HG02798 (cell line): Measurements from ENCODE around the gene RPP21.

Source experiments
- ATAC-seq: cut with Tn5 transposase; IDR thresholded peaks from one replicate; pipeline ENCODE4 v1.9.1; 2021; ENCODE audit warnings: mild to moderate bottlenecking; ENCODE audit not compliant: unreplicated experiment, poor library complexity

The RPP21 gene

GRCh38 chr6:30344868-30345671, at the start of gene RPP21:
Gene RPP21, plus strand, starts transcription at chr6:30345156. Its CDS starts 16 bp downstream, at chr6:30345172.
- peak; percentile 95 for ATAC-seq

DNA sequence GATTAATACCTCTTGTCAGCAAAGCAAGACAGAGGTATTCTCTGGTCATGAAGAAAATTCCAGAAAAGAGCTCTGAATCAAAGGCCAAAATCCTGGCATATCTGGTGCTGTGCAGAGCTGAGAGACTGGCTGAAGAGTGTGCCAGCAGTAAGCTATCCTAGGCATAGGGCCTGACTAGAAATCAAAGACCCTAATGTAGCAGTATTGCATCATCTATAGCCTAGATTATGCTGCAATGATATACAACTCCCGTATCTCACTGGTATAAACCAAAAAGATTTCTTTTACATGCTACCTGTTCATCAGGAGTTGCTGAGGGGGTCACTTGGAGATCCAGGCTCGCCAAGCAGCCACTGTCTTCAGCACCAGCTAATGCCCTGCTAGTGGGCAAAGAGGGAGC, 49.1 kb upstream of the RPP21 start:
- no peak for ATAC-seq

DNA sequence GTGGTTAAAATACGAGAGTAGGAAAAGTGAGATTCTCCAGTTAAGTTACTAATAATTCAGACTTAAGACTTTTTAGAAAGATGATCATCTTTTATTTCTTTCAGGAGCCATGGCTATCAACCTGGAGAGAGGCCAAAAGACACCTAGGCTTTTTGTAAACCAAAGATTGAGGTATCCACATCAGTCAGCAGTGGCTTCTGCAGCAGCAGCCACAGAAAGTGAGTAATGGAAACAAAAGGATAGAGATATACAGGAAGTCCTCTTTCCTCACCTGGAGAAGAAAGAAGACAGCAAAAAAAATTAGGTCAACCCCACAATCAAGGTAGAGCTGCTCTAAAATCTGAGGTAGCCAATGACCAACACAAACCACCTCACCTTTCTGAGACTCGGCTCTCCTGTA, 41.0 kb upstream of the RPP21 start:
- ATAC-seq: no peak

- ATAC-seq: no peak
Observed at GRCh38 chr6:30311101-30311500, 33.9 kb upstream of the RPP21 start.

DNA sequence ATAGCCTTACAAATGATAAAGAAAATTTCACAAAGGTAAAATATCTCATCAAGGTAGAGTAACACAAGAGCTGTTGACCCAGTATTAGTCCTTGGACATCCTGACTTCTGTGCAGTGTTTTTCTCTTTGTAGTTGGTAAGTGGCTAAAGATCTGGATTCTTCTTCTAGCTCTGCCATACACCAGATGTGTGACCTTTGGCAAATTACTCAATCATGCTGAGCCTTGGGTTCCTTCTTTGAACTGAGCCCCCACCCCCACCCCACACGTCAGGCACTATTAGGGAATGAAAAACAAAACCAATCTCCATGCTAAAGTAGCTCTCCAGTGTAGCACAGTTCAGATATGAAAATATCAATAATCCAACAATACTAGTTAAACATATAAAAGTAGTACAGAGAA, 33.3 kb upstream of the RPP21 start:
- no peak for ATAC-seq

DNA sequence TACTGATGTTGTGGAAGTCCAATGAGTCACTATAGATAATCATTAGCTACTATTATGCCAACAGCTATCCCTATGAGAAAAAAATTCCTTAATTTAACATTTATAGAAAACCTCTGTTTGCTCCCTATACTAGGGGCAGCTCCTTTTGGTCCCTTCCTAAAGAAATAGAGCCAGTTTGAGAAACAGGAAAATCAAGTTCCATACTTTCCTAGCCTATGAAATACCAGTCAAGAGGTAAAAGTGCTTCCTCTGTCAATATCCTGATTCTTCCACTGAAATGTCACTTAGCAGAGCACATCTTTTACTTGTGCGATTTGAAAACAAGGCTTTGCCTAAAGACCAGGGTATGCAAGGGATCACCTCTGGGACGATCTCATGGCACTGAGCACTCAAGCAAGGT, 32.7 kb upstream of the RPP21 start:
- no peak for ATAC-seq

- no peak for ATAC-seq
Observed at GRCh38 chr6:30312676-30313321, 32.2 kb upstream of the RPP21 start.

DNA sequence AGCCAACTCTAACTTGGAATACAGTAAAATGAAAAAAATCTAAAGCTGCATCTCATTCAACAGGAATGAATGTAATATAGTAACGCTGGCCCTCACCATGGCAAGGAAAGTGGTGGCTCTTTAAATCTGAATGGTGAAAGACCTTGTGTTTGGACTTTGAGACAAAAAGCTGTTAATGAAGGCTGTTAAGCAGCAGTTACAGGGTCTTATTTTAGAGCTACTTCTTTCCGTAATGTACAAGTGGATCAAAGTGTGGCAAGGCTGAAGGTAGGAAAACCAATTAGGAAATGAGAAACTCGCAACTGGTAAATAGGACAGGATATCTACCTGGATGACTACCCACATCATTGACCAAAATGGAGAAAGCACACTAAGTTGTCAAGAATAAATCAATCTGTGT, 29.8 kb upstream of the RPP21 start:
- no peak for ATAC-seq

DNA sequence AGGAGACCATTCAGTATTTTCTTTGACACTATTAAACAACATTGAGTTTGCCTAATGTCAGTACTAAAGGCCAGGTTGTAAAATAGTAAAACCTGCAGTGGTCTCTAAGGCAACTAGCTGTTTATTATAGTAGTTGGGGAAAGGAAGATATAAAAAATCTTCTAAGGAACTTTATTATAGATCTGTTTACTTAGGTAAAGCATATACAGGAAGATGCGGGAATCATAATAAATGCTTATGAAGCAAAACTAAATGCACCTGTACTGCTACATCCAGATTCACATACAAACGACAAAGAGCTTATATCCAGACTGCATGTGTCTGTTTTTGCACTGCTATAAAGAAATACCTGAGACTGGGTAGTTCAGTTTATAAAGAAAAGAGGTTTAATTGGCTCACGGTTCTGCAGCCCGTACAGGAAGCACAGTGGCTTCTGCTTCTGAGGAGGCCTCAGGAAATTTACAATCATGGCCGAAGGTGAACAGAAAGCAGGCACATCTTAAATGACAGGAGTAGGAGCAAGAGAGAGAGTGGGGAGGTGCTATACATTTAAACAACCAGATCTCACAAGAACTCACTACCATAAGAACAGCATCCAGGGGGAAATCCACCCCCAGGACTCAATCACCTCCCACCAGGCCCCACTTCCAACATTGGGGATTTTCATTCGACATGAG, 26.9 kb upstream of the RPP21 start:
- ATAC-seq: no peak

DNA sequence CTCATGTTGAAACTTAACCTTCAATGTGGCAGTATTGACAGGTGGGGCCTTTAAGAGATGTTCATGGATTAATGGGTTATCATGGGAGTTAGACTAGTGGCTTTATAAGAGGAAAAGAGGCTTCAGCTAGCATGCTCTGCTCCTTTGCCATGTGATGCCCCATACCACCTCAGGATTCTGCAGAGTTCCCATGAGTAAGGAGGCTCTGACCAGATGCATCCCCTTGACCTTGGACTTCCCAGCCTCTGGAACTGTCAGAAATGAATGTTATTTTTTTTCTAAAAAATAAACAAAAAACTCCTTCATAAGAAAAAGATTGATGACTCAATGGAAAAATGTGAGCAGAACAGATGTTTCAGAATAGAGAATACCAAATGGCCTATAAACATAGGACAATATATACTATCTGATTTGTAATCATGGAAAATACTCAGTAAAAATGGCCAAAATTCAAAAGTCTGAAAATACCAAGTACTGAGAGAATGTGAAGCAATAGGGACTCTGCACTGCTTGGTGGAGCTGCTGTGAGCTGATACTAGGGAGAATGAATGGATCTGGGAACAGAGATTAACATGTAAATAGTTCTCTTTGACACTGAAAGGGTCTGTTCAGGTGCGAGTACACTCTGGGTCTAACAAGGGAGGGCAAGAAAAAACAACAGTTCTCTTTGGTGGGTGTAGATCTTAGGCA, 25.7 kb upstream of the RPP21 start:
- no peak for ATAC-seq

GRCh38 chr6:30321692-30322388, 23.1 kb upstream of the RPP21 start:
- no peak for ATAC-seq

DNA sequence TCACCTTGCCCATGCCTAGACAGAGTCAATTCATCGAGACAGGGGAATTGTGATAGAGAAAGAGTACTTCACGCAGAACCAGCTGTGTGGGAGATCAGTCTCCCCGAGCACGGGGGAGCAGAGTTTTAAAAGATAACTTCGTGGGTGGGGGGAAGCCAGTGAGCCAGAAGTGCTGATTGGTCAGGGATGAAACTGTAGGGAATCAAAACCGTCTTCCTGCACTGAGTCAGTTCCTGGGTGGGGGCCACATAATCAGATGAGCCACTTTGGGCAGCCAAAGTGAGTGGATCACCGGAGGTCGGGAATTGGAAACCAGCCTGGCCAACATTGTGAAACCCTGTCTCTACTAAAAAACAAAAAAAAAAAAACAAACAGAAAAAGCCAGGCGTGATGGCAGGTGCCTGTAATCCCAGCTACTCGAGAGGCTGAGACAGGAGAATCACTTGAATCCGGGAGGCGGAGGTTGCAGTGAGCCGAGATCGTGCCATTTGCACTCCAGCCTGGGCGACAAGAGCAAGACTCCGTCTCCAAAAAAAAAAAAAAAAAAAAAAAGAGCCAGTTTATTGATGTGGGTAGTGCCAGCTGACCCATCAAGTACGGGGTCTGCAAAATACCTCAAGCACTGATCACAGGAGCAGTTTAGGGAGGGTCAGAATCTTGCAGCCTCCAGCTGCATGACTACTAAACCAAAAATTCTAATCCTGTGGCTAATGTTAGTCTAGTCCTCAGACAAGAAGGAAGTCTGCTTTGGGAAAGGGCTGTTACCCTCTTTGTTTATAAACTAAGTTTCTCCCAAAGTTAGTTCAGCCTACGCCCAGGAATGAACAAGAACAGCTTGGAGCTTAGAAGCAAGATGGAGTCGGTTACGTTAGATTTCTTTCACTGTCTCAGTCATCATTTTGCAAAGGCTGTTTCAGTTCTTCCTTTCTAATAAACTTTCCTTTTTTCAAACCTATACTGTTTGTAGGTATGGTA, 22.1 kb upstream of the RPP21 start:
- ATAC-seq: no peak

GRCh38 chr6:30323806-30324205, 21.1 kb upstream of the RPP21 start:
- ATAC-seq: no peak

DNA sequence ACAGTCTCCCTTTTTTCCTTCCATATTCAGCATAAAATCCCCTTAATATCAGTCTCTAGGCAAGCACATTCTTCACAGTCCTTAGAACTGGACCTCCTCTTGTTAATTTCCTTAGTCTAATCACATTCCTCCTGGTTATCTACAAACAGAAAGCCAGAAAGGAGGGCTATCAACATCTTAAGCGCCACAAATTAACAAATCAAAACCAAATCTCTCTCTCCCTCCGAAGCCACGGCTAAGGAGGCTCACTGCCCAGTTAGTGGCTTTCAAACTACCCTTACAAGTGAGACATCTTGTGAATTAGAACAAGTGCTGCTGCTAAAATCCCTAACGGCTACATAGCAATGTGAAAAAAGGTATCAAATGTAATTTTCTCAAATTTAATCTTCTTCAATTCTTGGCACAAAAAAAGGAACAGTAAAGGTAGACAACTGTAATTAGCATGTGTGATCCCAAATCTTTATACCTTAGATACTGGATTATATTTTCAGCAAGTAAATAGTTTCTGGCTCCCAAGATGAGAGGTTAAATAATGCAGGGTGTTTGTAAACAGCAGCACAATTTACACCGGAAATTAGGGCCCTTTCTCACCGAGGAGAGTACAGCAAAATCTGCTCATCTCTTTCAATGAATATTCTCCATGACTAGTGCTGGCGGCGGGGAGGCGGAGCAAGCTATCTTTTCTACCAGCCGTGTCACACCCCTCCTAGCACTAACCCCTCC, 19.6 kb upstream of the RPP21 start:
- peak; percentile 30 for ATAC-seq

DNA sequence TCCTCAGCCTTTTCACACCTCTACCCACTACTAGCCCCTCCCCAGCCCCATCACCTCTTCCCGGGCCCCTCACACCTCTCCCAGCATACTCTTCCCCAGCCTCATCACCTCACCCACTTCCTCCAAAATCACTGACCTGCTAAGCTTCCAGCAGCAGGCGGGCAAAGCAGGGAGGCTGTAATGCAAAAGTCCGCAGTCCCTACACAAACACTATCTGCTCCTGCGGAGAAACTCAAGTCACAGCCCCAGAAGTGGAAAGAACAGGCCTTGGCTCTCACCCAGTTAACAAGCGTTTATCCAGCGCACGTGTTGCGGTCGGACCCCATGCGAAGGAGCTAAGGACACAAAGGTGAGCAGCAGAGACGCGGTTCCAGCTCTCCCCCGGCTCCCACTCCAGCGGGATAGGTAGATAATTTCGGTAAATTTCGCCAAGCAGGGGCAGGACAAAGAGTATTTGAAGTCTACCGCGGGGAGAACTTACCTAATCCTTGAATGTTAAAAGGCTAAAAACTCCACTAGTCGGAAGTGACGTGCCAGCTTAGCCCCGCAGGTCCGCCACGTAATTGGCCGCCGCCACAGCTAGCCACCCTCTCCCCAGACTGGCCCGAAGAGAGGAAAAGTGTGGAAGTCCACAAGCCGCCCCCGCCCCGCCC, 19.0 kb upstream of the RPP21 start:
- ATAC-seq: peak; percentile 38

- peak; percentile 79 for ATAC-seq
Observed at GRCh38 chr6:30326526-30327231, 18.3 kb upstream of the RPP21 start, which contains the start of gene TRIM39. Gene TRIM39, plus strand, starts transcription at chr6:30326927. Its CDS starts 2,391 bp downstream, at chr6:30329318.

DNA sequence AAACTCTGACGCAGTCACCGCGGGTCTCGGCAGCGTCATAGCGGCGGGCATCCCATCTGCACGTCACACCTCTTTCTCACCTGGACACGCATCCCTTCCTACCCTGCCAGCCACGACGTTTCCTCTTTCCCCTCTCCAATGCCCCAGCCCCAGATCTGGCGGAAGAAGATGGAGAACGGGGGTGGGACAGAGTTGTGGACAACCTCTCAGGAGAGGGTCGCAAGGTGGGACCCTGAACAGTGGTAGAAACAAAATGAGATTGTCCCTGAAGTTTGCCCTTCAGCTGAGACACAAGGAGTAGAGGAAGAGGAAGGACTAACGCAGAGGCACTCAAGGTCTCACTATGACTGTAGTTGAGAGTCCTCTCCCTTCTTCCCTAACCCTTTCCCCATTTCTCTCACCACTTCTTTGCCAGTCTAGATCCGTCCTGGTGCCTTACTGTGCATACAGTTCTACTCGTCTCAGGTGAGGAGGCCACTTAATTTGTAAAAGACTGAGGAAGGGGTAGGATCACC, 17.7 kb upstream of the RPP21 start:
- no peak for ATAC-seq
